HepG2 (cell line): ENCODE measurements around the gene MDH1. TPM values are rescaled to one million over a fixed set of nuclear protein-coding genes. Genes with fewer than 3 reads are reported as not detected.

ENCODE experiments used
- ATAC-seq: fragments of 200-7000 bp; cut with Tn5 transposase; 3 replicates; pipeline ENCODE4 v1.9.1; 2020; ENCODE audit warnings: mild to moderate bottlenecking, moderate library complexity
- BruUV-seq: library from RNA; stranded (reverse); fragments of 400-500 nt; replicated peaks from 2 replicates; lab custom pipeline; 2021; lab: Mats Ljungman, UMichigan
- CTCF ChIA-PET: fragments of 300-600 bp; formaldehyde crosslinking; extraction: SDS; loops from one replicate; lab custom pipeline; 2021; ENCODE audit warnings: low total read pairs, inconsistent platforms, low intra/inter-chr PET ratio; lab: Yijun Ruan, JAX
- POLR2A ChIA-PET: fragments of 350-600 bp; sonication (Branson Sonifier 250); formaldehyde crosslinking; loops from one replicate; lab custom pipeline; 2020; ENCODE audit warnings: antibody characterized with exemption, inconsistent platforms; lab: Yijun Ruan, JAX
- DNase-seq: peaks from one replicate; pipeline ENCODE4 v3.0.0-alpha.2; 2015; ENCODE audit warnings: low spot score
- FAIRE-seq: peaks from 3 replicates; lab custom pipeline; 2011; peaks lifted over from hg19 to GRCh38; lab: Jason Lieb, UNC
- H2AFZ ChIP-seq: one replicate; pipeline ENCODE4 v1.6.1; 2011; ENCODE audit warnings: low read length, inconsistent platforms
- H3K27ac ChIP-seq: fragments of 300-600 bp; 3 replicates; pipeline ENCODE4 v1.8.0; 2011; ENCODE audit warnings: mixed run types, mild to moderate bottlenecking, mixed read lengths, low read length, inconsistent platforms; ENCODE audit not compliant: insufficient read depth; ENCODE audit errors: extremely low read length
- H3K27me3 ChIP-seq, 2 experiments: fragments of 200-600 bp in 1 of 2; 2 replicates in 1 of 2; 3 replicates in 1 of 2; pipeline versions ENCODE4 v1.6.0 to v1.8.0; 2011; ENCODE audit warnings: low read length in 2 of 2, mild to moderate bottlenecking in 2 of 2, moderate library complexity in 2 of 2, inconsistent platforms in 1 of 2; ENCODE audit not compliant: insufficient read depth in 2 of 2, control insufficient read depth in 1 of 2
- H3K36me3 ChIP-seq, 2 experiments: fragments of 200-600 bp in 1 of 2; replicated peaks in 1 of 2; 2 replicates in 1 of 2; 3 replicates in 1 of 2; pipeline versions ENCODE4 v1.5.1 to v1.8.0; 2011; ENCODE audit warnings: low read length in 2 of 2, inconsistent platforms in 1 of 2; ENCODE audit not compliant: insufficient read depth in 2 of 2, control insufficient read depth in 1 of 2
- H3K4me1 ChIP-seq: 2 replicates; pipeline ENCODE4 v1.5.1; 2012; ENCODE audit warnings: low read length, inconsistent platforms; ENCODE audit not compliant: insufficient read depth
- H3K4me2 ChIP-seq: 2 replicates; pipeline ENCODE4 v1.6.0; 2011; ENCODE audit warnings: low read depth, low read length, inconsistent platforms
- H3K4me3 ChIP-seq, 3 experiments: fragments of 200-600 bp in 1 of 3; sonication (generic), shearing (Covaris generic) in 1 of 3; replicated peaks in 1 of 3; 2 replicates each; pipeline ENCODE4 v1.5.1; 2011 to 2016; ENCODE audit warnings: low read length in 3 of 3, inconsistent platforms in 2 of 3, low read depth in 2 of 3, mild to moderate bottlenecking in 2 of 3, control low read depth in 1 of 3, mixed read lengths in 1 of 3; ENCODE audit not compliant: insufficient read depth in 1 of 3
- H3K79me2 ChIP-seq: one replicate; pipeline ENCODE4 v1.6.1; 2011; ENCODE audit warnings: low read length, inconsistent platforms; ENCODE audit not compliant: insufficient read depth
- H3K9ac ChIP-seq: 2 replicates; pipeline ENCODE4 v1.6.0; 2011; ENCODE audit warnings: mild to moderate bottlenecking, low read depth, low read length, inconsistent platforms; ENCODE audit not compliant: insufficient read depth
- H3K9me3 ChIP-seq: 2 replicates; pipeline ENCODE4 v1.5.1; 2012; ENCODE audit warnings: mild to moderate bottlenecking, low read length
- H4K20me1 ChIP-seq: 2 replicates; pipeline ENCODE4 v1.6.0; 2011; ENCODE audit warnings: inconsistent platforms, mild to moderate bottlenecking, low read length, moderate library complexity; ENCODE audit not compliant: insufficient read depth
- CCDC6 ChIP-seq: sonication (generic); formaldehyde crosslinking; IDR thresholded peaks from 2 replicates; pipeline ENCODE4 v1.8.1; 2022; ENCODE audit warnings: mild to moderate bottlenecking, missing genetic modification reagents, moderate library complexity
- KAT7 ChIP-seq: IDR thresholded peaks from 2 replicates; pipeline ENCODE4 v1.6.1; 2018; ENCODE audit warnings: borderline replicate concordance, missing compliant biosample characterization
- KMT2A ChIP-seq: sonication (generic); formaldehyde crosslinking; IDR thresholded peaks from 2 replicates; pipeline ENCODE4 v1.4.0; 2020; ENCODE audit warnings: missing genetic modification reagents
- MIER3 ChIP-seq: IDR thresholded peaks from 2 replicates; pipeline ENCODE4 v1.6.1; 2016; ENCODE audit warnings: missing compliant biosample characterization, borderline replicate concordance
- NFRKB ChIP-seq: fragments of 450-650 bp; IDR thresholded peaks from 2 replicates; pipeline ENCODE4 v1.6.1; 2017
- PAX8 ChIP-seq: sonication (generic); formaldehyde crosslinking; IDR thresholded peaks from 2 replicates; pipeline ENCODE4 v1.8.0; 2022; ENCODE audit warnings: mild to moderate bottlenecking, missing genetic modification reagents, borderline replicate concordance
- POLR2G ChIP-seq: fragments of 200-400 bp; formaldehyde crosslinking; IDR thresholded peaks from 2 replicates; pipeline ENCODE4 v1.6.1; 2018; ENCODE audit warnings: mild to moderate bottlenecking, low read depth, low read length, moderate library complexity
- SSRP1 ChIP-seq: IDR thresholded peaks from 2 replicates; pipeline ENCODE4 v1.6.1; 2016; ENCODE audit warnings: control low read depth
- TBX3 ChIP-seq: fragments of 450-650 bp; IDR thresholded peaks from 2 replicates; pipeline ENCODE4 v1.6.1; 2017; ENCODE audit warnings: antibody characterized with exemption, mild to moderate bottlenecking, inconsistent platforms, borderline replicate concordance
- U2AF2 ChIP-seq: fragments of 200-400 bp; formaldehyde crosslinking; IDR thresholded peaks from 2 replicates; pipeline ENCODE4 v1.6.1; 2017; ENCODE audit warnings: low read depth, mild to moderate bottlenecking, low read length
- XBP1 ChIP-seq: sonication (generic); formaldehyde crosslinking; IDR thresholded peaks from 2 replicates; pipeline ENCODE4 v1.5.0; 2020; ENCODE audit warnings: missing genetic modification reagents
- ZBTB7B ChIP-seq: sonication (generic); formaldehyde crosslinking; IDR thresholded peaks from 2 replicates; pipeline ENCODE4 v1.4.0; 2020; ENCODE audit warnings: missing genetic modification reagents
- ZNF430 ChIP-seq: sonication (generic); formaldehyde crosslinking; IDR thresholded peaks from 2 replicates; pipeline ENCODE4 v1.9.0; 2021; ENCODE audit warnings: mild to moderate bottlenecking, missing genetic modification reagents
- ZNF589 ChIP-seq: sonication (generic); formaldehyde crosslinking; conservative IDR thresholded peaks from 2 replicates; pipeline ENCODE4 v1.8.0; 2022; ENCODE audit warnings: mild to moderate bottlenecking, moderate library complexity, missing genetic modification reagents
- ZNF674 ChIP-seq: sonication (generic); formaldehyde crosslinking; IDR thresholded peaks from 2 replicates; pipeline ENCODE4 v1.5.0; 2020; ENCODE audit warnings: low read depth, mild to moderate bottlenecking, missing genetic modification reagents
- ZNF7 ChIP-seq: IDR thresholded peaks from 2 replicates; pipeline ENCODE4 v1.6.1; 2016; ENCODE audit warnings: missing biosample characterization, missing genetic modification reagents
- ZUFSP ChIP-seq: sonication (generic); formaldehyde crosslinking; IDR thresholded peaks from 2 replicates; pipeline ENCODE4 v1.9.0; 2021; ENCODE audit warnings: missing genetic modification reagents, mild to moderate bottlenecking, borderline replicate concordance
- ZZZ3 ChIP-seq: sonication (generic); formaldehyde crosslinking; IDR thresholded peaks from 2 replicates; pipeline ENCODE4 v1.4.0; 2020; ENCODE audit warnings: missing genetic modification reagents, mild to moderate bottlenecking, borderline replicate concordance
- WGBS: methylation state at CpG from one replicate; pipeline ENCODE4 v1.1.6; 2017; ENCODE audit warnings: low lambda C conversion rate; 5-methylcytosine and 5-hydroxymethylcytosine counted together
- in situ Hi-C: cut with HindIII; loops from 2 replicates; pipeline ENCODE4 v1.10.0; 2017; ENCODE audit warnings: low pct_unique_long_range_greater_than_20kb; ENCODE audit not compliant: extremely low pct_ligation_motif_present
- intact Hi-C: fragments of 100-400 bp; cut with micrococcal nuclease; formaldehyde crosslinking; loops from one replicate; pipeline ENCODE4 v1.10.0; 2022; ENCODE audit not compliant: unreplicated experiment
- polyA plus RNA-seq, 8 experiments: library from polyadenylated mRNA; depleted of rRNA in 3 of 8; stranded (reverse) in 7 of 8; unstranded in 1 of 8; fragments of >200 nt; fragmentation: Illumina TruSeq in 4 of 8; extraction: Trizol in 4 of 8; gene quantifications; 2 replicates each; pipeline versions ENCODE4 v1.2.1 to v1.2.3, GENCODE V29; 2011 to 2016; ENCODE audit warnings: low read depth in 4 of 8, missing spikeins in 1 of 8, mixed read lengths in 1 of 8; ENCODE audit not compliant: insufficient read depth in 1 of 8
- total RNA-seq, 5 experiments: library from RNA; depleted of rRNA; stranded (reverse); fragments of >200 nt; fragmentation: Illumina TruSeq; extraction: Trizol; gene quantifications; 2 replicates each; pipeline ENCODE4 v1.2.3, GENCODE V29; 2016; ENCODE audit warnings: low read depth in 1 of 5
- TF ChIP-seq, protein P1 (sequence below): sonication (generic); formaldehyde crosslinking; IDR thresholded peaks from 2 replicates; pipeline ENCODE4 v1.4.0; 2020; ENCODE audit warnings: missing genetic modification reagents, borderline replicate concordance
- TF ChIP-seq, protein P2 (sequence below): sonication (generic); formaldehyde crosslinking; IDR thresholded peaks from 2 replicates; pipeline ENCODE4 v1.8.1; 2023; ENCODE audit warnings: mild to moderate bottlenecking, missing genetic modification reagents, borderline replicate concordance

MDH1 gene
- total and polyA plus RNA-seq, 2 of the 13 experiments (the other 11 are each of a cell fraction or from before 2014, with no cell fraction given), result 293 to 415 TPM

- no TSS peak for BruUV-seq
- Histone ChIP-seq H2AFZ (no peak overlapping the region), H4K20me1 (no peaks in the 10 kb centered on the region), H3K4me1 (no peaks in the 10 kb centered on the region), H3K27me3 (no peaks in the 10 kb centered on the region; a peak in 1 of 5 replicates), H3K9me3 (no peaks in the 10 kb centered on the region), H3K9ac (no peak overlapping the region), H3K27ac (no peak overlapping the region), H3K36me3 (no peaks in the 10 kb centered on the region), H3K4me3 (no peak overlapping the region), H3K4me2 (no peak overlapping the region), H3K79me2 (no peaks in the 10 kb centered on the region)
- FAIRE-seq (no peak), DNase-seq (no peak), ATAC-seq (no peak)
- no peak for TF ChIP-seq ZNF674 (CRISPR knock-in tag)
- no peak for TF ChIP-seq MIER3 (CRISPR knock-in tag)
- no peak for TF ChIP-seq SSRP1 (CRISPR knock-in tag)
- no peak for TF ChIP-seq ZZZ3 (CRISPR knock-in tag)
- no peak for TF ChIP-seq CCDC6 (CRISPR knock-in tag)
- no peak for TF ChIP-seq NFRKB
- TF ChIP-seq ZUFSP (CRISPR knock-in tag), result no peak
- no peak for TF ChIP-seq ZNF7
- TF ChIP-seq, protein P1, sequence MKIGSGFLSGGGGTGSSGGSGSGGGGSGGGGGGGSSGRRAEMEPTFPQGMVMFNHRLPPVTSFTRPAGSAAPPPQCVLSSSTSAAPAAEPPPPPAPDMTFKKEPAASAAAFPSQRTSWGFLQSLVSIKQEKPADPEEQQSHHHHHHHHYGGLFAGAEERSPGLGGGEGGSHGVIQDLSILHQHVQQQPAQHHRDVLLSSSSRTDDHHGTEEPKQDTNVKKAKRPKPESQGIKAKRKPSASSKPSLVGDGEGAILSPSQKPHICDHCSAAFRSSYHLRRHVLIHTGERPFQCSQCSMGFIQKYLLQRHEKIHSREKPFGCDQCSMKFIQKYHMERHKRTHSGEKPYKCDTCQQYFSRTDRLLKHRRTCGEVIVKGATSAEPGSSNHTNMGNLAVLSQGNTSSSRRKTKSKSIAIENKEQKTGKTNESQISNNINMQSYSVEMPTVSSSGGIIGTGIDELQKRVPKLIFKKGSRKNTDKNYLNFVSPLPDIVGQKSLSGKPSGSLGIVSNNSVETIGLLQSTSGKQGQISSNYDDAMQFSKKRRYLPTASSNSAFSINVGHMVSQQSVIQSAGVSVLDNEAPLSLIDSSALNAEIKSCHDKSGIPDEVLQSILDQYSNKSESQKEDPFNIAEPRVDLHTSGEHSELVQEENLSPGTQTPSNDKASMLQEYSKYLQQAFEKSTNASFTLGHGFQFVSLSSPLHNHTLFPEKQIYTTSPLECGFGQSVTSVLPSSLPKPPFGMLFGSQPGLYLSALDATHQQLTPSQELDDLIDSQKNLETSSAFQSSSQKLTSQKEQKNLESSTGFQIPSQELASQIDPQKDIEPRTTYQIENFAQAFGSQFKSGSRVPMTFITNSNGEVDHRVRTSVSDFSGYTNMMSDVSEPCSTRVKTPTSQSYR, result no peak
- no peak for TF ChIP-seq ZBTB7B
- no peak for TF ChIP-seq ZNF430
- TF ChIP-seq KMT2A (CRISPR knock-in tag), result no peak
- TF ChIP-seq, protein P2, sequence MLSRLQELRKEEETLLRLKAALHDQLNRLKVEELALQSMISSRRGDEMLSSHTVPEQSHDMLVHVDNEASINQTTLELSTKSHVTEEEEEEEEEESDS (CRISPR knock-in tag), result no peak
- no peak for TF ChIP-seq XBP1 (CRISPR knock-in tag)
- no peak for TF ChIP-seq ZNF589 (CRISPR knock-in tag)
- TF ChIP-seq U2AF2, result no peak
- TF ChIP-seq POLR2G, result no peak
- TF ChIP-seq PAX8, result no peak
- no peak for TF ChIP-seq TBX3
- TF ChIP-seq KAT7 (CRISPR knock-in tag), result no peak
- intact Hi-C loops (no loop called here), in situ Hi-C loops (no loop called here)
- 14% methylated on average over 2 of the region's 2 CpGs for WGBS
- ChIA-PET CTCF (no interaction called here), POLR2A (no interaction called here)
These were observed 59.9 kb downstream of the MDH1 start for GRCh38 chr2:63648632-63649031.
